ENCODE measurements around the gene RUFY4.

The RUFY4 gene

DNA sequence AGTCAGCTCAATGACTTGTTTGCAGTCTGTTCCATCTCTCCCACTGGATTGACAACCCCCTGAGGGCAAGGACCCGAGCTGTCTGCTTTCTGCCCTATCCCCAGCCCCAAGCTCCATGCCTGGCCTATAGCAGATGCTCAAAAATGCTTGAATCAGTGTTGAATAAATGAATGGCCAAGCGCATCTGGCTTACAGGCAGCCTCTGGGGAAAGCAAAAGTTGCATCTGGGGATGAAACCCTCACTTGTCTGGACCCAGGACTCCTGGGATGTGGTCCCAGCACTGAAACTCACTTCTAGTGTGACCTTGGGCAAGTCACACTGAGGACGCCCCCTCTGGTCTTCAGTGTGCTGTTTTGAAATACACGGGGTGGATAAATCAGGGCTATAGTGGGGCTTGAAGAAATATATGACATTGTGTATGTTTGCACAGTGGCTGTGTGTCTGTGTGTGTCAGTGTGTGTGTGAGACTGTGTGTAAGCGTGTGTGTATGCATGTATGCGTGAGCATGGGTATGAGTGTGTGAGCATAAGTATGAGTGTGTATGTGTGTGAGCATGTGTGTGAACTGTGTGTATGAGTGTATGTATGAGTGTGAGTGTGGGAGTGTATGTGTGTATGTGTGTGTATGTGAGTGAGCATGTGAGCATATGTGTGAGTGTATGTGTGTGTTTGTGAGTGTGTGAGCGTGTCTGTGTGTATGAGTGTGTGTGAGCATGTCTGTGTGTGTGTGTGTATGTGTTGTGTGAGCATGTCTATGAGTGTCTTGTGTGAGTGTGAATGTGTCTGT lies 38.5 kb upstream of the RUFY4 start:
- peaks cover 0 to 3% of the 10 kb centered on the region in 2 experiments for H3K4me1 ChIP-seq (ENCODE audit: control insufficient read depth in 1 of 2, insufficient read depth in 2 of 2, low read length in 2 of 2)
- no peaks in the 10 kb centered on the region for H3K36me3 ChIP-seq (ENCODE audit: control insufficient read depth in 1 of 2, insufficient read depth in 2 of 2, low read length in 2 of 2)
- H2AFZ ChIP-seq (ENCODE audit: insufficient read depth, low read length, poor library complexity), result no peak overlapping the region
- H3K18ac ChIP-seq (ENCODE audit: low read length), result no peak overlapping the region
- no peaks in the 10 kb centered on the region for H3K79me2 ChIP-seq (ENCODE audit: control insufficient read depth, insufficient read depth, low read length, poor library complexity)
- no peaks in the 10 kb centered on the region for H3K79me1 ChIP-seq (ENCODE audit: low read length)
- H4K8ac ChIP-seq (ENCODE audit: low read depth, low read length), result no peak overlapping the region
- no peak overlapping the region for H4K91ac ChIP-seq (ENCODE audit: low read depth, low read length)
- no peak overlapping the region for H4K12ac ChIP-seq (ENCODE audit: low read depth, low read length)
- WGBS (ENCODE audit: extremely low coverage, insufficient coverage, insufficient read length), result no CpG with 5 or more reads among the region's 7 CpGs
- no peak overlapping the region for H3K14ac ChIP-seq (ENCODE audit: low read length)
- no peak overlapping the region for H2BK120ac ChIP-seq (ENCODE audit: insufficient read depth, low read length, poor library complexity)
- H2BK12ac ChIP-seq (ENCODE audit: low read length), result no peak overlapping the region
- peaks cover 8% of the 10 kb centered on the region for H3K9me3 ChIP-seq (ENCODE audit: insufficient read depth, low read depth, low read length)
- DNase-seq, result no peak
- H2BK5ac ChIP-seq (ENCODE audit: low read depth, low read length, poor library complexity), result no peak overlapping the region
- H3K4me2 ChIP-seq (ENCODE audit: low read length), result no peak overlapping the region
- H3K23ac ChIP-seq (ENCODE audit: low read length), result peak overlapping the region; percentile 77
- no peak overlapping the region for H2AK5ac ChIP-seq (ENCODE audit: low read length)
- no peak overlapping the region for H3K27ac ChIP-seq (ENCODE audit: low read depth, low read length)
- H3K27me3 ChIP-seq (ENCODE audit: insufficient read depth, low read length), result peaks cover 22% of the 10 kb centered on the region
- peak overlapping the region; percentile 41 for H3K4me3 ChIP-seq (ENCODE audit: low read depth, low read length)
- H3K9ac ChIP-seq (ENCODE audit: low read length), result no peak overlapping the region
- H3K4ac ChIP-seq (ENCODE audit: low read depth, low read length), result no peak overlapping the region

DNA sequence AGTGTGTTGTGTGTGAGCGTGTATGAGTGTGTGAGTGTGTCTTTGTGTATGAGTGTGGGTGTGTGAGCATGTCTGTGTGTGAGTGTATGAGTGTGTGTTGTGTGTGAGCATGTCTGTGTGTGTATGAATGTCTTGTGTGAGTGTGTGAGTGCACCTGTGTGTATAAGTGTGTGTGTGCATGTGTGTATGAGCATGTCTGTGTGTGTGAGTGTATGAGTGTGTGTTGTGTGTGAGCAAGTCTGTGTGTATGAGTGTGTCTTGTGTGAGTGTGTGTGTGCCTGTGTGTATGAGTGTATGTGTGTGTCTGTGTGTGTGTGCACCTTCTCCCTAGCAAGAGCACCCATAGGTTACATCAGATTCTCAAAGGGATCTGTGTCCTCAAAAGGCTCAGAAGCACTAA lies 37.8 kb upstream of the RUFY4 start:
- Histone ChIP-seq H3K9me3 (ENCODE audit: insufficient read depth, low read depth, low read length) (peaks cover 8% of the 10 kb centered on the region), H3K79me2 (ENCODE audit: control insufficient read depth, insufficient read depth, low read length, poor library complexity) (no peaks in the 10 kb centered on the region), H3K4me3 (ENCODE audit: low read depth, low read length) (peak overlapping the region; percentile 41), H3K18ac (ENCODE audit: low read length) (no peak overlapping the region), H2AK5ac (ENCODE audit: low read length) (no peak overlapping the region), H2BK5ac (ENCODE audit: low read depth, low read length, poor library complexity) (no peak overlapping the region), H4K8ac (ENCODE audit: low read depth, low read length) (no peak overlapping the region), H3K27me3 (ENCODE audit: insufficient read depth, low read length) (peaks cover 22% of the 10 kb centered on the region), H2BK12ac (ENCODE audit: low read length) (no peak overlapping the region), H3K23ac (ENCODE audit: low read length) (peak overlapping the region; percentile 77), H3K27ac (ENCODE audit: low read depth, low read length) (no peak overlapping the region), H3K9ac (ENCODE audit: low read length) (no peak overlapping the region), H4K12ac (ENCODE audit: low read depth, low read length) (no peak overlapping the region), H3K79me1 (ENCODE audit: low read length) (no peaks in the 10 kb centered on the region), H3K4ac (ENCODE audit: low read depth, low read length) (no peak overlapping the region), H3K14ac (ENCODE audit: low read length) (no peak overlapping the region), H3K4me1 (ENCODE audit: control insufficient read depth in 1 of 2, insufficient read depth in 2 of 2, low read length in 2 of 2) (peaks cover 0 to 3% of the 10 kb centered on the region in 2 experiments), H3K4me2 (ENCODE audit: low read length) (no peak overlapping the region), H2BK120ac (ENCODE audit: insufficient read depth, low read length, poor library complexity) (no peak overlapping the region), H2AFZ (ENCODE audit: insufficient read depth, low read length, poor library complexity) (no peak overlapping the region), H4K91ac (ENCODE audit: low read depth, low read length) (no peak overlapping the region), H3K36me3 (ENCODE audit: control insufficient read depth in 1 of 2, insufficient read depth in 2 of 2, low read length in 2 of 2) (no peaks in the 10 kb centered on the region)
- DNase-seq, result no peak
- 100% methylated on average over 1 of the region's 1 CpG for WGBS (ENCODE audit: extremely low coverage, insufficient coverage, insufficient read length)

DNA sequence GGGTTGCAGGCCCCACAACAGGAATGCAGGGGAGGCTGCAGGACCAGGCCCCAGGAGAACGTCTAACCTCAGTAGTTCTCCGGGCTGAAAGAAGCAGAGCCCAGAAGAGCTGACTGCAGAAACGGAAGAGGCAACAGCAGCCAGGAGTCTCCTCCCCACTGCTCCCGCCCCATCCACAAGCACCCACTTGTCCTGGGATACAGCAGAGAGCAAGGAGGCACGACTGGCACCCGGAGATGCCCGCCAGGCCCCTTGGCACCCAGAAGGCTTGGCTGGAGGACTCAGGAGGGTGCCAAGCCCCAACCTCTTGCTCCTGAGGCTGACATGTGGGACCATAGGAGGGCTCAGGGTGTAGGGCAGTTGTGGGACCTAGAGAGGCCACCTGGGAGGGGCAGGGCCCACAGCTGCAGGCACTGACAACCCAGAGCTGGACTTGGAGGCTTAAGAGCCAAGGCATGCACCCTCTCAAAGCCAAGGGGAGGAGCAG lies 37.2 kb upstream of the RUFY4 start:
- no peak overlapping the region for H3K18ac ChIP-seq (ENCODE audit: low read length)
- no peak overlapping the region for H2AFZ ChIP-seq (ENCODE audit: insufficient read depth, low read length, poor library complexity)
- no peak overlapping the region for H2BK12ac ChIP-seq (ENCODE audit: low read length)
- H3K4me3 ChIP-seq (ENCODE audit: low read depth, low read length), result no peak overlapping the region
- peaks cover 8% of the 10 kb centered on the region for H3K9me3 ChIP-seq (ENCODE audit: insufficient read depth, low read depth, low read length)
- no peak overlapping the region for H3K23ac ChIP-seq (ENCODE audit: low read length)
- no peak overlapping the region for H2BK5ac ChIP-seq (ENCODE audit: low read depth, low read length, poor library complexity)
- no peak overlapping the region for H3K4me2 ChIP-seq (ENCODE audit: low read length)
- no peak overlapping the region for H3K27ac ChIP-seq (ENCODE audit: low read depth, low read length)
- H4K12ac ChIP-seq (ENCODE audit: low read depth, low read length), result no peak overlapping the region
- no peak overlapping the region for H2AK5ac ChIP-seq (ENCODE audit: low read length)
- peaks cover 0 to 3% of the 10 kb centered on the region in 2 experiments for H3K4me1 ChIP-seq (ENCODE audit: control insufficient read depth in 1 of 2, insufficient read depth in 2 of 2, low read length in 2 of 2)
- no peaks in the 10 kb centered on the region for H3K79me2 ChIP-seq (ENCODE audit: control insufficient read depth, insufficient read depth, low read length, poor library complexity)
- peaks cover 22% of the 10 kb centered on the region for H3K27me3 ChIP-seq (ENCODE audit: insufficient read depth, low read length)
- no peaks in the 10 kb centered on the region for H3K79me1 ChIP-seq (ENCODE audit: low read length)
- no peak overlapping the region for H4K91ac ChIP-seq (ENCODE audit: low read depth, low read length)
- no peak overlapping the region for H3K4ac ChIP-seq (ENCODE audit: low read depth, low read length)
- H3K36me3 ChIP-seq (ENCODE audit: control insufficient read depth in 1 of 2, insufficient read depth in 2 of 2, low read length in 2 of 2), result no peaks in the 10 kb centered on the region
- no peak overlapping the region for H4K8ac ChIP-seq (ENCODE audit: low read depth, low read length)
- H3K9ac ChIP-seq (ENCODE audit: low read length), result no peak overlapping the region
- WGBS (ENCODE audit: extremely low coverage, insufficient coverage, insufficient read length), result no CpG with 5 or more reads among the region's 7 CpGs
- H2BK120ac ChIP-seq (ENCODE audit: insufficient read depth, low read length, poor library complexity), result no peak overlapping the region
- DNase-seq, result no peak
- no peak overlapping the region for H3K14ac ChIP-seq (ENCODE audit: low read length)

DNA sequence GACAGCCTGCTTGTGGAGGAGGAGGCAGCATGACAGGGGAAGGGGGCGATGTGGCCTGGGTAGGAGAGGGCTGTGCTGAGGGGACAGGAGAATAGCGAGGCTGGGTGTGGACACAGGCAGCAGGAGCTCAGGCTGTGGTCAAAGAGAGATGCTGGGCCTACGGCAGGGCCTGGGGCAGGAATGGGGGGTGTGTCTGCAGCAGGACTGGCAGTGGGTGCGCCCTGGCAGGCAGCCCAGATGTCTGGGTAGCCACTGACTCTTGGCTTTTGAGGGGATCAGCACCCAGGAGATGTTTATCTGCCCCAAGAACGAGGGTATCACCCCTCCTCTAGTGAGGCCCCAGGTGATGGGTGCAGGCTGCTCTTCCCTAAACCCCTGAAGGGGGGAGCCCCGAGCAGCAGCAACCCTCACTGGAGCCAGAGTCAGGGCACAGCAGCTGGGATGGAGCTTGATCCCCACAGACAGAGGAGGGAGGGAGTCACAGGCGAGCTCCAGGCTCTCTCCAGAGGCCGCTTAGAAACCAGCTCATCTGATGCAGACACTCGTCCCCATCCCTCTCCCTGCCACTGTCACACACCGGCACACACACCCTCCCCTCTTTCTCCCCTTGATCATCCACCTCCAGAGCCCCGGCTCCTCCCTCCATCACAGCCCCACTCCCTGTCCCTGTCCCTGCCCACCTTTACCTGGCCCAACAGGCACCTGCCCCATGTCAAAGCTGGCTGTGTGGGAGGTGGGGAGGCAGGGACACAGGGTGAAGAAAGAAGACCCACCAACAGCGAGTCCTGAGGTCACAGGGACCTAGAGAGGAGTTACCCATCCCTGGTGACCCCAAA lies 36.5 kb upstream of the RUFY4 start:
- Histone ChIP-seq H3K79me2 (ENCODE audit: control insufficient read depth, insufficient read depth, low read length, poor library complexity) (no peaks in the 10 kb centered on the region), H2BK5ac (ENCODE audit: low read depth, low read length, poor library complexity) (no peak overlapping the region), H3K9me3 (ENCODE audit: insufficient read depth, low read depth, low read length) (peaks cover 8% of the 10 kb centered on the region), H4K8ac (ENCODE audit: low read depth, low read length) (no peak overlapping the region), H3K4me2 (ENCODE audit: low read length) (no peak overlapping the region), H2AFZ (ENCODE audit: insufficient read depth, low read length, poor library complexity) (no peak overlapping the region), H3K23ac (ENCODE audit: low read length) (no peak overlapping the region), H3K18ac (ENCODE audit: low read length) (no peak overlapping the region), H3K36me3 (ENCODE audit: control insufficient read depth in 1 of 2, insufficient read depth in 2 of 2, low read length in 2 of 2) (no peaks in the 10 kb centered on the region), H2AK5ac (ENCODE audit: low read length) (no peak overlapping the region), H3K27me3 (ENCODE audit: insufficient read depth, low read length) (peaks cover 22% of the 10 kb centered on the region), H3K4me3 (ENCODE audit: low read depth, low read length) (no peak overlapping the region), H4K91ac (ENCODE audit: low read depth, low read length) (no peak overlapping the region), H2BK120ac (ENCODE audit: insufficient read depth, low read length, poor library complexity) (no peak overlapping the region), H3K27ac (ENCODE audit: low read depth, low read length) (no peak overlapping the region), H3K79me1 (ENCODE audit: low read length) (no peaks in the 10 kb centered on the region), H3K14ac (ENCODE audit: low read length) (no peak overlapping the region), H2BK12ac (ENCODE audit: low read length) (no peak overlapping the region), H3K4me1 (ENCODE audit: control insufficient read depth in 1 of 2, insufficient read depth in 2 of 2, low read length in 2 of 2) (peaks cover 0 to 3% of the 10 kb centered on the region in 2 experiments), H4K12ac (ENCODE audit: low read depth, low read length) (no peak overlapping the region), H3K4ac (ENCODE audit: low read depth, low read length) (no peak overlapping the region), H3K9ac (ENCODE audit: low read length) (no peak overlapping the region)
- no CpG with 5 or more reads among the region's 12 CpGs for WGBS (ENCODE audit: extremely low coverage, insufficient coverage, insufficient read length)
- DNase-seq, result no peak

All from trophoblast cell (in vitro differentiated cells and primary cell).